ENCODE measurements around the gene HAAO. TPM values are rescaled to one million over a fixed set of nuclear protein-coding genes. Genes with fewer than 3 reads are reported as not detected.
A peak's percentile ranks its signal among the peaks of the same experiment; 100 is the strongest.

HAAO gene
- total and polyA plus RNA-seq, 2 of the 13 experiments (the other 11 are each of a cell fraction or from before 2014, with no cell fraction given), result 36.1 to 42.7 TPM

GRCh38 chr2:42827647-42828486 is 35.5 kb upstream of the HAAO start (continued):
- TF ChIP-seq IRF9 (CRISPR knock-in tag; IDR thresholded peaks at IDR 0.05; ENCODE audit: borderline replicate concordance), result peak; percentile 70; the same call in 1 of the 2 replicates
- 0 out of 2 replicates have a peak, but pooled peaks have one; percentile 33 for TF ChIP-seq EEA1 (CRISPR knock-in tag; IDR thresholded peaks at IDR 0.05; ENCODE audit: borderline replicate concordance)
- peak; percentile 52; the same call in 1 of the 2 replicates for TF ChIP-seq ZNF354B (CRISPR knock-in tag; IDR thresholded peaks at IDR 0.05)
- TF ChIP-seq ZHX2 (IDR thresholded peaks at IDR 0.05; ENCODE audit: low read depth), result no peak; the same call in 1 of the 2 replicates
- TF ChIP-seq ZHX2 (CRISPR knock-in tag; IDR thresholded peaks at IDR 0.05; ENCODE audit: borderline replicate concordance), result no peak
- TF ChIP-seq ZBTB8A (CRISPR knock-in tag; IDR thresholded peaks at IDR 0.05; ENCODE audit: borderline replicate concordance, low read depth), result peak; percentile 62; the same call in 1 of the 2 replicates
- TF ChIP-seq BRCA1 (CRISPR knock-in tag; IDR thresholded peaks at IDR 0.05), result no peak
- TF ChIP-seq DMTF1 (CRISPR knock-in tag; IDR thresholded peaks at IDR 0.05), result no peak
- peak; percentile 99 for TF ChIP-seq CTCF (CRISPR knock-in tag; IDR thresholded peaks at IDR 0.05)
- 0 out of 2 replicates have a peak, but pooled peaks have one; percentile 54 for TF ChIP-seq ZNF414 (CRISPR knock-in tag; IDR thresholded peaks at IDR 0.05)
- TF ChIP-seq ZNF792 (CRISPR knock-in tag; IDR thresholded peaks at IDR 0.05), result peak; percentile 71; the same call in 1 of the 2 replicates
- TF ChIP-seq ZNF232 (CRISPR knock-in tag; IDR thresholded peaks at IDR 0.05; ENCODE audit: borderline replicate concordance), result peak; percentile 55; the same call in 1 of the 2 replicates
- no peak for TF ChIP-seq ZFP82 (CRISPR knock-in tag; IDR thresholded peaks at IDR 0.05; ENCODE audit: borderline replicate concordance)
- peak; percentile 25; the same call in 1 of the 2 replicates for TF ChIP-seq MED1 (CRISPR knock-in tag; IDR thresholded peaks at IDR 0.05)
- no peak for TF ChIP-seq ZNF44 (CRISPR knock-in tag; IDR thresholded peaks at IDR 0.05)
- no peak for TF ChIP-seq SRF (IDR thresholded peaks at IDR 0.05; ENCODE audit: low read depth, low read length)
